NB4 (cell line): ENCODE data around the gene RNPEP.

Experiments used
- DNase-seq: peaks from one replicate; pipeline ENCODE4 v3.0.0; 2010; ENCODE audit warnings: low read depth
- H3K4me3 ChIP-seq: one replicate; pipeline ENCODE4 v1.5.1; 2011; ENCODE audit warnings: mild to moderate bottlenecking, low read depth, low read length, moderate library complexity
- CTCF ChIP-seq: IDR thresholded peaks from one replicate; pipeline ENCODE4 v1.5.1; 2012; ENCODE audit warnings: low read depth, low read length
- MYC ChIP-seq: IDR thresholded peaks from 2 replicates; pipeline ENCODE4 v1.6.1; 2011; ENCODE audit warnings: low read depth, low read length
- POLR2A ChIP-seq: IDR thresholded peaks from 2 replicates; pipeline ENCODE4 v1.6.1; 2011; ENCODE audit warnings: mild to moderate bottlenecking; ENCODE audit not compliant: insufficient read length; ENCODE audit errors: extremely low read depth
- TF ChIP-seq, protein P1 (sequence below): IDR thresholded peaks from 2 replicates; pipeline ENCODE4 v1.6.1; 2011; ENCODE audit warnings: low read depth, low read length

The RNPEP gene

GRCh38 chr1:201985355-201985754, 2.9 kb downstream of the RNPEP start:
- H3K4me3 ChIP-seq = no peak overlapping the region
- DNase-seq = no peak
- TF ChIP-seq, protein P1, sequence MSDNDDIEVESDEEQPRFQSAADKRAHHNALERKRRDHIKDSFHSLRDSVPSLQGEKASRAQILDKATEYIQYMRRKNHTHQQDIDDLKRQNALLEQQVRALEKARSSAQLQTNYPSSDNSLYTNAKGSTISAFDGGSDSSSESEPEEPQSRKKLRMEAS = no peak
- no peak for TF ChIP-seq CTCF
- no peak for TF ChIP-seq POLR2A
- no peak for TF ChIP-seq MYC

DNA sequence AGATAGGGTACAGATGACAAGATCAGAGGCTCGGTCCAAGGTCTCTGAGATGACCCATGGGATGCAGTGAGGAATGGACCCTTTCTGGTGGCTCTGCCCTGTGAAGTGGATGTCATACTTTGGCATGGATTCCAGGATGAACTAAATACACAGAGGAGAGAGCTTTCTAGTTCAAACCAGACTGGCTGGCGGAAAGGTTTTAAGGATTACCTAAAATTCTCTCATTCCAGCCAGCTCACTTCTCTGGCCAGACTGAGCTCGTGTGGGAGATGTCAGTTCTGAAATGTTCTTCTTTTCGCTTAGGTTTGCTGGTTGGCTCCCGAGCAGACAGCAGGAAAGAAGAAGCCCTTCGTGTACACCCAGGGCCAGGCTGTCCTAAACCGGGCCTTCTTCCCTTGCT, 6.2 kb downstream of the RNPEP start:
- H3K4me3 ChIP-seq = no peak overlapping the region
- TF ChIP-seq MYC = no peak
- TF ChIP-seq, protein P1 = no peak
- TF ChIP-seq POLR2A = no peak
- no peak for TF ChIP-seq CTCF
- DNase-seq = no peak

DNA sequence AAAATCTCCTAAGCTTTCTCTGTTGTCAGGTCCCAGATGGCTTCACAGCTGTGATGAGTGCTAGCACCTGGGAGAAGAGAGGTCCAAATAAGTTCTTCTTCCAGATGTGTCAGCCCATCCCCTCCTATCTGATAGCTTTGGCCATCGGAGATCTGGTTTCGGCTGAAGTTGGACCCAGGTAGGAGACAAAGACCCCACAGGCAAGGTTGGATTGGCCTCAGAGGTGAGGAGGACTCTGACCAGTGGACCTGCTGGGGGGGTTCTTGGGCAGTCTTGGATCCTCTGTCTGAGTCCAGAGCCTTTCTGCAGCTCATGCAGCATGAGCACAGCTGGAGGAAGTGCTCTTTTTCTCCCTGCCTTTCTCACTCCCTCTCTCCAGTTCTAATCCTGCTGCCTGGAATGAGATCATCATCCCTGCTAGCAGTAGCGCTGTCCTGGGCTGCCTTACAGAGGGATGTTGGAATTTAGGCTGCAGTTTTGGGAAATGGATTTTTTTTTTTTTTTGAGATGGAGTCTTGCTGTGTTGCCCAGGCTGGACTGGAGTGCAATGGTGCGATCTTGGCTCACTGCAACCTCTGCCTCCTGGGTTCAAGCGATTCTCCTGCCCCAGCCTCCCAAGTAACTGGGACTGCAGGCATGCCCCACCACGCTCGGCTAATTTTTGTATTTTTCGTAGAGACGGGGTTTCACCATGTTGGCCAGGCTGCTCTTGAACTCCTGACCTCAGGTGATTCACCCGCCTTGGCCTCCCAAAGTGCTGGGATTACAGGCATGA, 7.1 kb downstream of the RNPEP start:
- no peak overlapping the region for H3K4me3 ChIP-seq
- DNase-seq = no peak
- TF ChIP-seq MYC = no peak
- no peak for TF ChIP-seq CTCF
- TF ChIP-seq POLR2A = no peak
- TF ChIP-seq, protein P1 = no peak

GRCh38 chr1:201990427-201990826, 8.0 kb downstream of the RNPEP start:
- no peak for TF ChIP-seq MYC
- no peak for TF ChIP-seq POLR2A
- no peak for TF ChIP-seq CTCF
- TF ChIP-seq, protein P1 = no peak
- no peak overlapping the region for H3K4me3 ChIP-seq
- no peak for DNase-seq

GRCh38 chr1:201999625-202000238, 17.3 kb downstream of the RNPEP start:
- DNase-seq = peak; percentile 66
- TF ChIP-seq, protein P1 = no peak
- TF ChIP-seq MYC (no peak), POLR2A (no peak), CTCF (peak; percentile 81)
- no peak overlapping the region for H3K4me3 ChIP-seq

DNA sequence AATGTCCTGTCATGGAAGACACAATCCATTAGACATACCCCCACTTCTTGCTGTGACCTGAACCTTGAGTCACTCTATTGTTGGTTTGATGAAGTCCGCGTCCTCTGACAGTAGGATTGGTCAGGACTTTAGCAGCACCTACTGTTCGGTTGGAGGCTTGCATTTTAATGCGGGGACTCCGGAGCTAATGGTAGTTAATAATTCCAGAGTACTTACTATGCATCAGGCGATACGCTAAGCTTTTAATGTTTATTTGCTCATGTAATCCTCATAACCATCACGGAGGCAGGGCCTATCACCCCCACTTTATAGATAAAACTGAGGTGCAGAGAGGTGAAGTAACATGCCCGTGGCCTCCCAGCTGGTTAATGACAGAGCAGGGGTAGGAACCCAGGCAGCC, 20.1 kb downstream of the RNPEP start:
- no peak for DNase-seq
- TF ChIP-seq MYC = no peak
- TF ChIP-seq, protein P1 = no peak
- TF ChIP-seq POLR2A = no peak
- no peak for TF ChIP-seq CTCF
- H3K4me3 ChIP-seq = no peak overlapping the region
